ENCODE measurements around the gene CRTC2.
A peak's percentile ranks its signal among the peaks of the same experiment; 100 is the strongest.
"Not testable (repeated sequence)": the region's sequence is repeated elsewhere in the genome, so short reads cannot be mapped to it uniquely, and the experiment has no call there.

The CRTC2 gene

GRCh38 chr1:153928245-153928644, 30.2 kb downstream of the CRTC2 start:
- DNase-seq (ENCODE audit: low read depth): no peak

DNA sequence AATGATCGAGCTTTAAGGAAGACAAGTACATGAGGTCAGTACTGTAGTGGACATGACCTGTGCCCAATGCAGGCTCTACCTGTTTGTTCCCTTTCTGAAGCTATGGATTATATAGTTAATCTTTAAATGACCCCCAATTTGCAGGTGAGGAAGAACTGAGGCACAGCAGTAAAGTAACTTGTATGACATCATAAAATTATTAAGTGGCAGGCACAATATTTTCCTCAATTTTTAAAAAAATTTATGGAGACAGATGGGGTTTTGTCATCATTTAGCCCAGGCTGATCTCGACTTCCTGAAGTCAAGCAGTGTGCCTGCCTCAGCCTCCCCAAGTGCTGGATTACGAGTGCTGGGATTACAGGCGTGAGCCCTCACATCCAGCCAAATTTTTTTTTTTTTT, 32.0 kb downstream of the CRTC2 start:
- DNase-seq (ENCODE audit: low read depth): no peak

DNA sequence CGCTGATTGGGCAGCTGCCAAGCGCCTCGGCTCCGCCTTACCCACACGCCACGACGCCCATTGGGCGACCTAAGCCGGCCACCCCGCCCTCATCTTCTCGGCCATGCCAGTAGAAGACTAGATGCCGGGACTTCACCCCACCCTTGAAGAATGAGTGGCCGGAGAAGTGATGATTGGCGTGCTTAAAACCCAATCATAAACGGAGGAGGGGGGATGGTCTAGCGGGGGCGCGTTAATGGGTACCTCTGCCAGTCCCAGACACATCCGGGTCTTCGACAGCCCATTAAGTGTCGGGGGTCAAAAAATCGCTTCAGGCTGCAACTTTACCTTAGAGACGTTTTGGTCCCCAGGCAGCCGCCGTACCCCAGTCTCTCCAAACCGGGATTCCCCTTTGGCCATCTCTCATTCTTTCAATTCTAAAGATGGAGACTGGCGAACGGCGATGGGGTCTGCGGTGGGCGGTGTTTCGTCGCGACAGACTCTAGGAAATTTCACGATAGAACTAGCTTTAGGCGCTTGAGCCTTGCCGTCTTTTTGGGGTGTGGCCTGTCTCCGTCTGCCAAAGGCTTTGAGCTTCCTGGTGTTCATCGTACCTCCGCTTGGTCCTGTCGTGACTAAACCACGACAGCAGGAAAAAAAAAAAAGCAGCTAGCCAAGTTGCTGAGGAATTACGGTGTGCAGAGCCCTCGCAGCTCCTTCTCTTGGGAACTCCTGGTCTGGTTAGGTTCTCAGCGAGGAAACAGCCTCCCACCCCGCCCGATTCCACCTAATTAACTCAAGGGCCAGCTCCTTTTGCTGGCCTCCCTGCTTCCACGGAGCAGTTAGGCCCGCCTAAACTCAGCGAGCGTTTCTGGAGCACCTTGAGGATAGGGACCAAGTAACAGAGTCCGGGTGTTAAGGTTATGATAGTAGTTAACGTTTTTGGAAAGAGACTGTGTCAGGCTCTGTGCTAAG, 35.2 kb downstream of the CRTC2 start, which contains the start of gene GATAD2B:
Gene GATAD2B, minus strand, starts transcription at position 1 of the 954 bp plus-strand sequence. CDS start 94,625 bp downstream, outside the sequence.
- peak; percentile 99 for DNase-seq (ENCODE audit: low read depth)

DNA sequence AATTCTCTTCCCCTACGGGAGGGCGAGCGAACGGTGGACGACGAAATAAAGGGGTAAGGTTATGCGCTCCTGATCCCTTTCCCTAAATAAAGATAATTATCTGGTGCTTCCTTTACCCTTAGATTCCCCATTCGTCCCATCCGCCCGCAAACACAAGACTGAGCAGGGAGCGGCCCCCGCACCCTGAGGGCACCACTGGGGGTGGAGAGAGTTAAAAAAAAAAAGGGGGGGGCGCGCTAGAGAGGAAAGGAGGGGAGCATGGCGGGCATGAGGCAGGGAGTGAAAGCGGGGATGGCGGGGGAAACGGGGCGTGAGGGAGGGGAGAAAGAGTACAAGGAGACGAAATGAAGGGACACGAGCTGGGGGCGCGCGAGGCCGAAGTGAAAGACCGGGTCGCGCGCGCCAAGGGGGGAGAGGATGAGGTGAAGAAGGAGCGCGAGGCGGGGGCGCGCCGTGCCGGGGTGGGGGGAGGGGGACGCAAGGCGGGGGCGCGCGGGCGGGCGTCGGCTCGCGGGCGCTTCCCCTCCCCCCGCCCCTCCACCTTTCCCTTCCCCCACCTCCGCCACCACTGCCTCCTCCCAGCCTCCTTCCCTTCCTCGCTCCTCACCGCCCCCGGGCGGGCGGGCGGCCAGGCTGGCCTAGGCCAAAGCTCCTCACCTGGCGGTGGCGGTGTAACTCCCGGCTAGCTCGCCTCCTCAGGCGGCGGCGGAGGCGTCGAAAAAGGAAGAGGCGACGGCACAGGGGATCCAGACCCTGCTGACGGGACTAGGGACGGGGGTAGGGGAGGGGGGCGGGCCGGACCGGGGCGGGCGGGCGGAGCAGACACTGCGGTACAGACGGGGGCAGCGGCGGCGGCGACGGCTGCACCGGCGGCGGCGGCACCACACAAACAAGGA, 36.1 kb downstream of the CRTC2 start:
- peak; percentile 60 for DNase-seq (ENCODE audit: low read depth)

DNA sequence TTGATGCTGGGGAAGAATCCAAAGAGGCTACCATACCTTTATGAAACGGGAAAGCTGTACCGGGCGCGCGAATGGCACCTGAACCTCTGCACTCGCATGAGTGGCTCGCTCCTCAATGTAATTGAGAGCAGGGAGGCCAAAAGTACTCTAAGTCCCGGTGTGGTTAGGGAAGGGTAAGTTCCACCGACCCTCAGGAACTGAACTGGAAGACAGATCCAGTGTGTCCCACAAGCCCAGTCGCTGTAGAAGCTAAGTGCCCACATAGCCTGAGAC, 36.7 kb downstream of the CRTC2 start:
- DNase-seq (ENCODE audit: low read depth): no peak

GRCh38 chr1:153921080-153921802, 37.2 kb downstream of the CRTC2 start:
- no peak for DNase-seq (ENCODE audit: low read depth)

DNA sequence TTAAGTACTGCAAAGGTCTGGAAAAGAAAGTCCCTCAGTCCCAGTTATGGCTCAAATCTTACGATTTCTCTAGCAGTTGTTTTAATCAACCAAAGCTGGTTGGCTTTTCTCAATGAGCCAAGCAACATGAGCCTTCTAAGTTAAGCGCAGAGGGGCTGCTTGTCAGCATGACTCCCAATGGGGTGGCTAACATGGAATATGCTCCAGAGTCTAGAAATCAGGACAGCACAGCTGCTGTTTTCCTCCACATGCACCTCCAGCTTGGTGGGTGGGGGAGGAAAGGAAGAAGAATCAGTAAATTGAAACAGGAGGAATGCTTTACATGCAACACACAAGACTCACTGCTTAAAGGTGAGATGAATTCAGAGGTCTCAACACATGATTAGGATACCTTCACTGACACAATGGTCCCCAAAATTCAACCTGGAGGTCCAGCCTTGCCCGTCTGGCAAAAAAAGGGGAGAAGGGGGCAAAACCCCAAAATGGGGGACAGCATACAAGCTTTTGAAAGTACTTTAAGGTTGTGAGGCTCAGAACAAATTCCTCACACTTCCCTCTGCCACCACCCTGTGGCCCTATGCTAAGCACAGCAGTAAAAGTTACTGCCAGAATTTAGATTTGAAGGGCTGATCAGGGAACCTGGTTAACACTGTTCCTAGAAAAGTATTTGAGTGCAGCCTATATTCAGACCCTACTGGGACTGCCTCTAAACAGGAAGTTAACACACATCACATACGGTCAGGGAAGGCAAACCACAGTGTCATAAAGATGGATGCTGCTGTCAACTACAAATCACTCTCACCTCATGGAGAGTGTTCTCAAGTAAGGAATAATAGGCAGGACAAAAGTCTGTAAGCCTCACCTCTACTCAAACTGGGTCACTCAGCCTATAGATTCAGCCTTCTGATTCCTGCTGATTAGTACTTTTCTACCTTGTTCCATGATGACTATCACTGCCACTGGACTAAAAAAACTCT, 38.2 kb downstream of the CRTC2 start:
- DNase-seq (ENCODE audit: low read depth): no peak

GRCh38 chr1:153916297-153916696, 42.1 kb downstream of the CRTC2 start:
- DNase-seq (ENCODE audit: low read depth): no peak

DNA sequence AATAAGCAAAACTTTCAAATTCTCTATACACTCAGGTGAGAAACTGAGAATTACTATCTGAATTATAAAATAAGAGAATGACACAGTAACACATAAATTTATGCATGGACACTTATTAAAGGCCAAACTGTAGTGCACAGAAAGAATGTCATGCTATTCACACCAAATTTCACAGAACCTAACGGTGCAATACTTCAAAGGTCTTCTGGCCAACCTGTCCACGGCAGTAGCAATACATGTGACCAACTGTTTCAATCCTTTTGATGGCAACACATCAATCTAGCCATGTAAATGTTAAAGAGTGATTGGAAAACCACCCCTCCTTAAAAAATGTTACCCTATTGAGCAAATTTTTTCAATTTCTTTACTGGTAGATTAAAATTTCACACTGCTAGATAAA, 46.1 kb downstream of the CRTC2 start:
- no peak for DNase-seq (ENCODE audit: low read depth)

DNA sequence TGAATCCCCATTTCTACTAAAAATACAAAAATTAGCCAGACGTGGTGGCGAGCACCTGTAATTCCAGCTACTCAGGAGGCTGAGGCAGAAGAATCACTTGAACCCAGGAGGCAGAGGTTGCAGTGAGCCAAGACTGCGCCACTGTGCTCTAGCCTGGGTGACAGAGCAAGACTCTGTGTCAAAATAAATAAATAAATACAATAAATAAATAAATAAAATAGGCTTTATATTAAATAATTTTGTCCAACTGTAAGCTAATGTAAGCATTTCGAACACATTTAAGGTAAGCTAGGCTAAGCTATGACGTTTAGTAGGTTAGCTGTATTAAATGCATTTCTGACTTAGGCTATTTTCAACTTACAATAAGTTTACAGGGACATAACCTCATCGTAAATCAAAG, 47.9 kb downstream of the CRTC2 start:
- DNase-seq (ENCODE audit: low read depth): not testable (repeated sequence)

GRCh38 chr1:153908071-153908470, 50.3 kb downstream of the CRTC2 start:
- no peak for DNase-seq (ENCODE audit: low read depth)

DNA sequence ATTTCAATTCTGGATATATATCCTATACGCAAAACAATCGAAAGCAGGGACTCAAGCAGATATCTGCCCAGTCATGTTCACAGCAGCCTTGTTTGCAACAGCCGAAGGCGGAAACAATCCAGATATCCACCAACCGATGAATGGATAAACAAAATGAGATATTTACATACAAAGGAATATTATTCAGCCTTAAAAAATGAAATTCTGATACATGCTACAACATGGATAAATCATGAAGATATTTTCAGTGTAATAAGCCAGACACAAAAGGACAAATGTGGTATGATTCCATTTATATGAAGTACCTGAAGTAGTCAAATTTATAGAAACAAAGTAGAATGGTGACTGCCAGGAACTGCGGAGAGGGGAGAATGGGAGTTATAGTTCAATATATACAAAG, 51.3 kb downstream of the CRTC2 start:
- no peak for DNase-seq (ENCODE audit: low read depth)

GRCh38 chr1:153906396-153906795, 52.0 kb downstream of the CRTC2 start:
- DNase-seq (ENCODE audit: low read depth): no peak

DNA sequence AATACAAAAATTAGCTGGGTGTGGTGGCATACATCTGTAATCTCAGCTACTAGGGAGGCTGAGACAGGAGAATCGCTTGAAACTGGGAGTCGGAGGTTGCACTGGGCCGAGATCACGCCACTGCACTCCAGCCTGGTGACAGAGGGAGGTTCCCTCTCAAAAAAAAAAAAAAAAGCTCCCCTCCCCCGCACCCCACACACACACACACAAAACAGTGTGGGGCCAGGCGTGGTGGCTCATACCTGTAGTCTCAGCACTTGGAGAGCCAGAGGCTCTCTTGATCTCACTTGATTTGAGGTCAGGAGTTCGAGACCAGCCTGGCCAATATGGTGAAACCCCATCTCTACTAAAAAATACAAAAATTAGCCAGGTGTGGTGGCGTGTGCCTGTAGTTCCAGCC, 52.5 kb downstream of the CRTC2 start:
- not testable (repeated sequence) for DNase-seq (ENCODE audit: low read depth)

GRCh38 chr1:153903841-153904455, 54.5 kb downstream of the CRTC2 start:
- DNase-seq (ENCODE audit: low read depth): no peak

GRCh38 chr1:153899509-153899908, 58.9 kb downstream of the CRTC2 start:
- DNase-seq (ENCODE audit: low read depth): no peak

All from stimulated activated CD4-positive, alpha-beta T cell treated with anti-CD3 and anti-CD28 coated beads, Interleukin-2, amount 100 ng/mL, for 4 hours (primary cell).